GM23338 (cell line): ENCODE results near the gene TMPRSS13.

Experiments
- CREB1 ChIP-seq: fragments of 250-450 bp; sonication (Bioruptor Pico); IDR thresholded peaks from 2 replicates; pipeline ENCODE4 v1.5.0; 2020; ENCODE audit warnings: low read depth, mild to moderate bottlenecking, moderate library complexity
- STAT1 ChIP-seq: IDR thresholded peaks from one replicate; pipeline ENCODE4 v1.6.1; 2016; ENCODE audit warnings: antibody characterized with exemption; ENCODE audit not compliant: unreplicated experiment
- TF ChIP-seq, protein P1 (sequence below): IDR thresholded peaks from one replicate; pipeline ENCODE4 v1.6.1; 2018; ENCODE audit warnings: antibody characterized with exemption; ENCODE audit not compliant: unreplicated experiment
- TF ChIP-seq, protein P2 (sequence below), 2 experiments: fragments of 200-600 bp in 1 of 2; sonication (generic) in 1 of 2; conservative IDR thresholded peaks; 2 replicates each; pipeline versions ENCODE4 v1.5.1 to v1.6.1; 2016 to 2017; ENCODE audit warnings: antibody characterized with exemption in 2 of 2, low read depth in 2 of 2, mild to moderate bottlenecking in 2 of 2, moderate library complexity in 1 of 2

DNA sequence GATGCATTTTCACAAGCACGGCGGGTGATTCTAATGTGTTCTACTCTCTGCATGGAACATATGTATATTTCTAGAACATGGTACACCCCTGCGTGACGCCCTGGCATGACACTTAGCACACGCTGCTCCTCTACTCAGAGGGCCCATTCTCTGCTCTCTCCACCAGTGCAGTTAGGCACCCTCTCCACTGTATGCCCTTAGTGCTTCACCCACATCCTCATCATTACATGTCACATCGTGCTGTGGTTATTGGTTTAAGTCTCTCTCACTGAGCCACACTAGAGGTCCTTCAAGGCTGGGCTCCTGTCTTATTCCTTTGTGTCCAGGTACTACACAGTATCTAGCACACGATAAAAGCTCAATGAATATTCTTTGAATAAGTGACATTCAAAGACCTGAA is 16.7 kb downstream of the TMPRSS13 start:
- TF ChIP-seq STAT1 (no peak), CREB1 (CRISPR knock-in tag) (no peak)
- TF ChIP-seq, protein P1, sequence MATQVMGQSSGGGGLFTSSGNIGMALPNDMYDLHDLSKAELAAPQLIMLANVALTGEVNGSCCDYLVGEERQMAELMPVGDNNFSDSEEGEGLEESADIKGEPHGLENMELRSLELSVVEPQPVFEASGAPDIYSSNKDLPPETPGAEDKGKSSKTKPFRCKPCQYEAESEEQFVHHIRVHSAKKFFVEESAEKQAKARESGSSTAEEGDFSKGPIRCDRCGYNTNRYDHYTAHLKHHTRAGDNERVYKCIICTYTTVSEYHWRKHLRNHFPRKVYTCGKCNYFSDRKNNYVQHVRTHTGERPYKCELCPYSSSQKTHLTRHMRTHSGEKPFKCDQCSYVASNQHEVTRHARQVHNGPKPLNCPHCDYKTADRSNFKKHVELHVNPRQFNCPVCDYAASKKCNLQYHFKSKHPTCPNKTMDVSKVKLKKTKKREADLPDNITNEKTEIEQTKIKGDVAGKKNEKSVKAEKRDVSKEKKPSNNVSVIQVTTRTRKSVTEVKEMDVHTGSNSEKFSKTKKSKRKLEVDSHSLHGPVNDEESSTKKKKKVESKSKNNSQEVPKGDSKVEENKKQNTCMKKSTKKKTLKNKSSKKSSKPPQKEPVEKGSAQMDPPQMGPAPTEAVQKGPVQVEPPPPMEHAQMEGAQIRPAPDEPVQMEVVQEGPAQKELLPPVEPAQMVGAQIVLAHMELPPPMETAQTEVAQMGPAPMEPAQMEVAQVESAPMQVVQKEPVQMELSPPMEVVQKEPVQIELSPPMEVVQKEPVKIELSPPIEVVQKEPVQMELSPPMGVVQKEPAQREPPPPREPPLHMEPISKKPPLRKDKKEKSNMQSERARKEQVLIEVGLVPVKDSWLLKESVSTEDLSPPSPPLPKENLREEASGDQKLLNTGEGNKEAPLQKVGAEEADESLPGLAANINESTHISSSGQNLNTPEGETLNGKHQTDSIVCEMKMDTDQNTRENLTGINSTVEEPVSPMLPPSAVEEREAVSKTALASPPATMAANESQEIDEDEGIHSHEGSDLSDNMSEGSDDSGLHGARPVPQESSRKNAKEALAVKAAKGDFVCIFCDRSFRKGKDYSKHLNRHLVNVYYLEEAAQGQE: no peak
- TF ChIP-seq, protein P2, sequence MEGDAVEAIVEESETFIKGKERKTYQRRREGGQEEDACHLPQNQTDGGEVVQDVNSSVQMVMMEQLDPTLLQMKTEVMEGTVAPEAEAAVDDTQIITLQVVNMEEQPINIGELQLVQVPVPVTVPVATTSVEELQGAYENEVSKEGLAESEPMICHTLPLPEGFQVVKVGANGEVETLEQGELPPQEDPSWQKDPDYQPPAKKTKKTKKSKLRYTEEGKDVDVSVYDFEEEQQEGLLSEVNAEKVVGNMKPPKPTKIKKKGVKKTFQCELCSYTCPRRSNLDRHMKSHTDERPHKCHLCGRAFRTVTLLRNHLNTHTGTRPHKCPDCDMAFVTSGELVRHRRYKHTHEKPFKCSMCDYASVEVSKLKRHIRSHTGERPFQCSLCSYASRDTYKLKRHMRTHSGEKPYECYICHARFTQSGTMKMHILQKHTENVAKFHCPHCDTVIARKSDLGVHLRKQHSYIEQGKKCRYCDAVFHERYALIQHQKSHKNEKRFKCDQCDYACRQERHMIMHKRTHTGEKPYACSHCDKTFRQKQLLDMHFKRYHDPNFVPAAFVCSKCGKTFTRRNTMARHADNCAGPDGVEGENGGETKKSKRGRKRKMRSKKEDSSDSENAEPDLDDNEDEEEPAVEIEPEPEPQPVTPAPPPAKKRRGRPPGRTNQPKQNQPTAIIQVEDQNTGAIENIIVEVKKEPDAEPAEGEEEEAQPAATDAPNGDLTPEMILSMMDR (conservative IDR thresholded peaks at IDR 0.05; ENCODE audit: low read depth in 2 of 2): no peak
